ENCODE measurements around the gene MEF2A.
A peak's percentile ranks its signal among the peaks of the same experiment; 100 is the strongest.

MEF2A gene

GRCh38 chr15:99671926-99672635, 106.3 kb downstream of the MEF2A start:
- H3K4me3 ChIP-seq (replicated peaks in 1 of 2; ENCODE audit: low read depth in 2 of 2, low read length in 2 of 2) = no peak overlapping the region
- peak in 1 of 2 donors; percentile 17 for DNase-seq (ENCODE audit: low read depth in 2 of 2)
- TF ChIP-seq CTCF (IDR thresholded peaks at IDR 0.05; ENCODE audit: low read depth, low read length) = no peak

GRCh38 chr15:99673111-99673510, 107.3 kb downstream of the MEF2A start:
- TF ChIP-seq CTCF (IDR thresholded peaks at IDR 0.05; ENCODE audit: low read depth, low read length) = no peak
- H3K4me3 ChIP-seq (replicated peaks in 1 of 2; ENCODE audit: low read depth in 2 of 2, low read length in 2 of 2) = no peak overlapping the region
- DNase-seq (ENCODE audit: low read depth in 2 of 2) = no peak

GRCh38 chr15:99674279-99674678, 108.5 kb downstream of the MEF2A start:
- no peak for DNase-seq (ENCODE audit: low read depth in 2 of 2)
- no peak overlapping the region for H3K4me3 ChIP-seq (replicated peaks in 1 of 2; ENCODE audit: low read depth in 2 of 2, low read length in 2 of 2)
- TF ChIP-seq CTCF (IDR thresholded peaks at IDR 0.05; ENCODE audit: low read depth, low read length) = no peak

GRCh38 chr15:99677540-99678134, 111.9 kb downstream of the MEF2A start:
- H3K4me3 ChIP-seq (replicated peaks in 1 of 2; ENCODE audit: low read depth in 2 of 2, low read length in 2 of 2) = no peak overlapping the region
- TF ChIP-seq CTCF (IDR thresholded peaks at IDR 0.05; ENCODE audit: low read depth, low read length) = no peak
- no peak for DNase-seq (ENCODE audit: low read depth in 2 of 2)

GRCh38 chr15:99680276-99680675, 114.5 kb downstream of the MEF2A start:
- H3K4me3 ChIP-seq (replicated peaks in 1 of 2; ENCODE audit: low read depth in 2 of 2, low read length in 2 of 2) = no peak overlapping the region
- DNase-seq (ENCODE audit: low read depth in 2 of 2) = no peak
- TF ChIP-seq CTCF (IDR thresholded peaks at IDR 0.05; ENCODE audit: low read depth, low read length) = no peak

- no peak overlapping the region for H3K4me3 ChIP-seq (replicated peaks in 1 of 2; ENCODE audit: low read depth in 2 of 2, low read length in 2 of 2)
- DNase-seq (ENCODE audit: low read depth in 2 of 2) = peak in 1 of 2 donors; percentile 29
- TF ChIP-seq CTCF (IDR thresholded peaks at IDR 0.05; ENCODE audit: low read depth, low read length) = no peak
These were observed 116.2 kb downstream of the MEF2A start for GRCh38 chr15:99681990-99682389.

All from cardiac fibroblast (primary cell).